ENCODE data around the gene NEK7.
"Not testable (repeated sequence)": the region's sequence is repeated elsewhere in the genome, so short reads cannot be mapped to it uniquely, and the experiment has no call there.

- not testable (repeated sequence) for TF ChIP-seq CTCF, POLR2A, EP300, POLR2AphosphoS5 (IDR thresholded peaks at IDR 0.05)
Measured at GRCh38 chr1:198227454-198227853, 70.7 kb downstream of the NEK7 start.

Data from suprapubic skin (tissue), 4 donors.